Activated CD4-positive, alpha-beta T cell treated with anti-CD3 and anti-CD28 coated beads, Interleukin-2, amount 10 ng/mL, durations not matched to agents 7 days and 5 days (primary cell): Measurements from ENCODE around the gene PARD3. TPM values are rescaled to one million over a fixed set of nuclear protein-coding genes. Genes with fewer than 3 reads are reported as not detected.
"Not testable (repeated sequence)": the region's sequence is repeated elsewhere in the genome, so short reads cannot be mapped to it uniquely, and the experiment has no call there.

Experiments
- CTCF ChIA-PET: fragments of 350-600 bp; sonication (Branson Sonifier 250); formaldehyde crosslinking; loops from one replicate; lab custom pipeline; 2021; ENCODE audit warnings: antibody characterized with exemption; lab: Charles Lee
- POLR2A ChIA-PET: fragments of 350-600 bp; sonication (Branson Sonifier 250); formaldehyde crosslinking; loops from one replicate; lab custom pipeline; 2021; ENCODE audit warnings: antibody characterized with exemption; lab: Charles Lee
- DNase-seq: peaks from one replicate; pipeline ENCODE4 v3.0.0-alpha.2; 2020
- H3K27ac Mint-ChIP-seq: one replicate; pipeline ENCODE4 v1.8.0; 2021; ENCODE audit warnings: mild to moderate bottlenecking, moderate library complexity, mixed read lengths
- H3K27me3 Mint-ChIP-seq: one replicate; pipeline ENCODE4 v1.8.0; 2021; ENCODE audit warnings: mixed read lengths
- H3K36me3 Mint-ChIP-seq: one replicate; pipeline ENCODE4 v1.8.0; 2021; ENCODE audit warnings: low read depth, mixed read lengths
- H3K4me1 Mint-ChIP-seq: one replicate; pipeline ENCODE4 v1.8.0; 2021; ENCODE audit warnings: mixed read lengths
- H3K4me3 Mint-ChIP-seq: one replicate; pipeline ENCODE4 v1.8.0; 2021; ENCODE audit warnings: mild to moderate bottlenecking, moderate library complexity, mixed read lengths
- H3K9me3 Mint-ChIP-seq: one replicate; pipeline ENCODE4 v1.8.0; 2021; ENCODE audit warnings: mixed read lengths
- total RNA-seq, 2 experiments: library from RNA; stranded (reverse); gene quantifications; one replicate each; pipeline ENCODE4 v1.2.3, GENCODE V29; 2021

The PARD3 gene
- total RNA-seq, 2 experiments from 2014 or later, result 1.0 to 1.2 TPM

GRCh38 chr10:34843470-34843869 lies 28.4 kb upstream of the PARD3 start:
- H3K4me3 Mint-ChIP-seq, H3K36me3 Mint-ChIP-seq, H3K27me3 Mint-ChIP-seq, CTCF ChIA-PET, H3K9me3 Mint-ChIP-seq, H3K4me1 Mint-ChIP-seq, POLR2A ChIA-PET, H3K27ac Mint-ChIP-seq, DNase-seq: not testable (repeated sequence)

- Mint-ChIP-seq H3K4me3 (no peak overlapping the region), H3K36me3 (no peaks in the 10 kb centered on the region), H3K27me3 (peaks cover 1% of the 10 kb centered on the region), H3K9me3 (no peaks in the 10 kb centered on the region), H3K27ac (no peak overlapping the region), H3K4me1 (no peaks in the 10 kb centered on the region)
- CTCF ChIA-PET, result interaction anchor here (0.6 to 1.5 kb wide), 2 partner anchors 11 to 22 kb away, joined by 3 read pairs; no protein-coding TSS in a partner anchor
- POLR2A ChIA-PET, result no interaction called here
- DNase-seq, result no peak
Measured at GRCh38 chr10:34838366-34838900, 23.3 kb upstream of the PARD3 start.

GRCh38 chr10:34835908-34836508 lies 20.9 kb upstream of the PARD3 start:
- peaks cover 1% of the 10 kb centered on the region for H3K27me3 Mint-ChIP-seq
- no peak overlapping the region for H3K4me3 Mint-ChIP-seq
- DNase-seq, result no peak
- H3K27ac Mint-ChIP-seq, result no peak overlapping the region
- no peaks in the 10 kb centered on the region for H3K9me3 Mint-ChIP-seq
- CTCF ChIA-PET, result no interaction called here
- POLR2A ChIA-PET, result no interaction called here
- no peaks in the 10 kb centered on the region for H3K4me1 Mint-ChIP-seq
- no peaks in the 10 kb centered on the region for H3K36me3 Mint-ChIP-seq

- no peak for DNase-seq
- no peaks in the 10 kb centered on the region for H3K36me3 Mint-ChIP-seq
- H3K27me3 Mint-ChIP-seq, result peaks cover 1% of the 10 kb centered on the region
- peaks cover 5% of the 10 kb centered on the region for H3K4me1 Mint-ChIP-seq
- no peak overlapping the region for H3K27ac Mint-ChIP-seq
- CTCF ChIA-PET, result no interaction called here
- no peaks in the 10 kb centered on the region for H3K9me3 Mint-ChIP-seq
- no peak overlapping the region for H3K4me3 Mint-ChIP-seq
- POLR2A ChIA-PET, result no interaction called here
Measured at GRCh38 chr10:34834274-34834673, 19.2 kb upstream of the PARD3 start.

- no peak for DNase-seq
- H3K27ac Mint-ChIP-seq, result no peak overlapping the region
- H3K9me3 Mint-ChIP-seq, result no peaks in the 10 kb centered on the region
- peaks cover 5% of the 10 kb centered on the region for H3K4me1 Mint-ChIP-seq
- peaks cover 3% of the 10 kb centered on the region for H3K27me3 Mint-ChIP-seq
- H3K36me3 Mint-ChIP-seq, result no peaks in the 10 kb centered on the region
- POLR2A ChIA-PET, result no interaction called here
- CTCF ChIA-PET, result no interaction called here
- no peak overlapping the region for H3K4me3 Mint-ChIP-seq
Measured at GRCh38 chr10:34830217-34830822, 15.2 kb upstream of the PARD3 start.

- Mint-ChIP-seq H3K36me3 (no peaks in the 10 kb centered on the region), H3K27ac (no peak overlapping the region), H3K4me3 (no peak overlapping the region), H3K4me1 (peaks cover 5% of the 10 kb centered on the region), H3K27me3 (peaks cover 7% of the 10 kb centered on the region), H3K9me3 (no peaks in the 10 kb centered on the region)
- DNase-seq, result no peak
- ChIA-PET POLR2A (no interaction called here), CTCF (interaction anchor here (0.5 kb wide), 1 partner anchor 12 kb away, joined by 3 read pairs; no protein-coding TSS in a partner anchor)
Measured at GRCh38 chr10:34826857-34827766, 12.0 kb upstream of the PARD3 start.

GRCh38 chr10:34826221-34826620 lies 11.1 kb upstream of the PARD3 start:
- no peak for DNase-seq
- peaks cover 9% of the 10 kb centered on the region for H3K27me3 Mint-ChIP-seq
- ChIA-PET CTCF (no interaction called here), POLR2A (no interaction called here)
- H3K27ac Mint-ChIP-seq, result no peak overlapping the region
- peaks cover 5% of the 10 kb centered on the region for H3K4me1 Mint-ChIP-seq
- H3K4me3 Mint-ChIP-seq, result no peak overlapping the region
- no peaks in the 10 kb centered on the region for H3K36me3 Mint-ChIP-seq
- H3K9me3 Mint-ChIP-seq, result no peaks in the 10 kb centered on the region

- Mint-ChIP-seq H3K27ac (no peak overlapping the region), H3K36me3 (no peaks in the 10 kb centered on the region), H3K4me3 (no peak overlapping the region), H3K27me3 (peaks cover 9% of the 10 kb centered on the region), H3K9me3 (no peaks in the 10 kb centered on the region), H3K4me1 (peaks cover 4% of the 10 kb centered on the region)
- CTCF ChIA-PET, result no interaction called here
- POLR2A ChIA-PET, result no interaction called here
- no peak for DNase-seq
Measured at GRCh38 chr10:34825414-34825813, 10.3 kb upstream of the PARD3 start.

- DNase-seq, result no peak
- no peak overlapping the region for H3K4me3 Mint-ChIP-seq
- no peaks in the 10 kb centered on the region for H3K36me3 Mint-ChIP-seq
- ChIA-PET CTCF (interaction anchor here (0.6 kb wide), 1 partner anchor 15 kb away, joined by 3 read pairs; no protein-coding TSS in a partner anchor), POLR2A (no interaction called here)
- no peak overlapping the region for H3K27ac Mint-ChIP-seq
- no peaks in the 10 kb centered on the region for H3K4me1 Mint-ChIP-seq
- H3K9me3 Mint-ChIP-seq, result no peaks in the 10 kb centered on the region
- H3K27me3 Mint-ChIP-seq, result peaks cover 9% of the 10 kb centered on the region
Measured at GRCh38 chr10:34824870-34825269, 9.8 kb upstream of the PARD3 start.

GRCh38 chr10:34821587-34822585 lies 6.8 kb upstream of the PARD3 start:
- H3K36me3 Mint-ChIP-seq, result no peaks in the 10 kb centered on the region
- DNase-seq, result no peak
- H3K4me3 Mint-ChIP-seq, result no peak overlapping the region
- H3K4me1 Mint-ChIP-seq, result no peaks in the 10 kb centered on the region
- ChIA-PET CTCF (interaction anchor here (0.6 kb wide), 1 partner anchor 1562 kb away, joined by 6 read pairs; no protein-coding TSS in a partner anchor), POLR2A (no interaction called here)
- peaks cover 24% of the 10 kb centered on the region for H3K27me3 Mint-ChIP-seq
- H3K27ac Mint-ChIP-seq, result no peak overlapping the region
- H3K9me3 Mint-ChIP-seq, result no peaks in the 10 kb centered on the region

- no peaks in the 10 kb centered on the region for H3K9me3 Mint-ChIP-seq
- no peak for DNase-seq
- CTCF ChIA-PET, result interaction anchor here (0.6 kb wide), 2 partner anchors 11 to 515 kb away, joined by 3 to 4 read pairs; no protein-coding TSS in a partner anchor
- POLR2A ChIA-PET, result no interaction called here
- no peak overlapping the region for H3K4me3 Mint-ChIP-seq
- H3K36me3 Mint-ChIP-seq, result no peaks in the 10 kb centered on the region
- no peak overlapping the region for H3K27ac Mint-ChIP-seq
- peaks cover 8% of the 10 kb centered on the region for H3K4me1 Mint-ChIP-seq
- H3K27me3 Mint-ChIP-seq, result peaks cover 47% of the 10 kb centered on the region
Measured at GRCh38 chr10:34817586-34817985, 2.5 kb upstream of the PARD3 start.

- H3K36me3 Mint-ChIP-seq, result no peaks in the 10 kb centered on the region
- peaks cover 8% of the 10 kb centered on the region for H3K4me1 Mint-ChIP-seq
- H3K27ac Mint-ChIP-seq, result no peak overlapping the region
- DNase-seq, result no peak
- ChIA-PET POLR2A (no interaction called here), CTCF (interaction anchor here (0.6 to 1.2 kb wide), 3 partner anchors 11 to 515 kb away, joined by 3 to 4 read pairs (median 3); no protein-coding TSS in a partner anchor)
- H3K9me3 Mint-ChIP-seq, result no peaks in the 10 kb centered on the region
- H3K27me3 Mint-ChIP-seq, result peaks cover 52% of the 10 kb centered on the region
- no peak overlapping the region for H3K4me3 Mint-ChIP-seq
Measured at GRCh38 chr10:34817054-34817453, 2.0 kb upstream of the PARD3 start.
